ENCODE data around the gene MRPL55.
A peak's percentile ranks its signal among the peaks of the same experiment; 100 is the strongest.

MRPL55 gene

GRCh38 chr1:228147151-228147693 lies 38.1 kb upstream of the MRPL55 start:
- no peak for DNase-seq

DNA sequence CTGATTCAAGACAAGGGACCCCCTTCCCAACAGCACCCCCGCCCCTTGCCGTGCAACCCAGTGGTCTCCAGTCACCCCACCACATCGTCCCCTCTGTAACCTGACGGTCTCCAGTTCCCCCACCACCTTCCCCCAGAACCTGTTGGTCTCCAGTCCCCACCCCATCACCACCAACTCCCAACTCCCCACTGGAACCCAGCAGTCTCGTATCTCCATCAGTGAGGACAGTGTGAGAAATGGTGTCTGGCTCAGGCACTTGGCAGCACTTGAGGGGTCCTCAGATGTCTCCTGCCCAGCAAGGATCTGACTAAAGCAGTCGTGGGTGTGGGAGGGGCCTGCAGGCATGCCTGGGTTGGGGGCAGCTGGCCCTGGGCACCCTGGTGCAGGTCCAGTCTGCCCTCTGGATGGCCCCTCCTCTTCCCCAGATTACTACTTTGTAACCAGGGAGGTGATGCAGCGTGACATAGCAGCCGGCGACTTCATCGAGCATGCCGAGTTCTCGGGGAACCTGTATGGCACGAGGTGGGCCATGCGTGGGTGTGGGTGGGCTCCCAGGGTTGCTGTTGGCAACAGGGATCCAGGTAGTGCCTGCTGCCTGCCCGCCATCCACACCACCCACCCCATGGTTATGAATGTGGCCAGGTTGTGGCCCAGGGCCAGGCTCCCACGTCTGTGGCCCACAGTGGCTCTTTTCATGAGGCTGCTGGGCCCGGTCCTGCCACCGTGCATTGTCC lies 37.5 kb upstream of the MRPL55 start:
- DNase-seq, result no peak

- DNase-seq, result no peak
These were observed 36.6 kb upstream of the MRPL55 start for GRCh38 chr1:228145463-228146416.

GRCh38 chr1:228144993-228145343 lies 35.9 kb upstream of the MRPL55 start:
- DNase-seq, result no peak

DNA sequence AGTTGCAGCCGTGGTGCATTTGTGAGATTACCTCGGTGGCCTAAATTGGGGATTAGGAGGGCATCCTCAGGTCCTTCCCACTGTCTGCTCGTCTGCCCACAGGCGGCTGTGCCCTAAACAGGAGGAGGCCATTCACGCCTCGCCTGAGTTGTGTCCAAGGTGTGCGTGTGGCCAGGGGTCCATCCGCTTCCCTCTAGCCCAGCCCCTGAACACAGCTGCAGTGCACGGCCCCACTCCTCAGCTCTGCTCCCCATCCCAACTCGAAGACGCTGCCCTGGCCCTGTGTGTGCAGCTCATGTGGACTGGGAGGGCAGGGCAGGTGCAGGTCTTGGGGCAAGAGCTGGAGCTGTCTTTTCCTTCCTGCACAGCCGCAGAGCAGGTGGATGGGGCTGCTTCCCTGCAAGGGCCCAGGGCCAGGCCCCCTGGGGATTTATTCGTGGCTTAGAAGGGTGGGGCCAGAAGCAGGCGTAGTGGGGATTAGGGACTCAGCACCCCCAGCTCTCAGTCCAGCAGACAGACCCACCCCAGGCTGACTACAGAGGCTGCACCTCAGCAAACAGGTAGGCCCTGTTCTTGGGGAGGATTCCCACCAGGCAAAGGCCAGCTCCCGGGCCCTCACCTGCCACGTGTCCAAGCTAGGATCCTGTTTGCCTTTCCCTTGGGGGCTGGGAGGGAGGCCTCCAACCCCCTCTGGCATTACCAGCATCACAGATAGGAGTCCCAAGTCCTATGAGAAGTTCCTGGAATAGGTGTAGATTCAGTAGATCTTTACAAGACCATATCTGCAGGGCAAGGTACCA lies 35.3 kb upstream of the MRPL55 start:
- DNase-seq, result no peak

- DNase-seq, result no peak
These were observed 34.5 kb upstream of the MRPL55 start for GRCh38 chr1:228143480-228144192.

DNA sequence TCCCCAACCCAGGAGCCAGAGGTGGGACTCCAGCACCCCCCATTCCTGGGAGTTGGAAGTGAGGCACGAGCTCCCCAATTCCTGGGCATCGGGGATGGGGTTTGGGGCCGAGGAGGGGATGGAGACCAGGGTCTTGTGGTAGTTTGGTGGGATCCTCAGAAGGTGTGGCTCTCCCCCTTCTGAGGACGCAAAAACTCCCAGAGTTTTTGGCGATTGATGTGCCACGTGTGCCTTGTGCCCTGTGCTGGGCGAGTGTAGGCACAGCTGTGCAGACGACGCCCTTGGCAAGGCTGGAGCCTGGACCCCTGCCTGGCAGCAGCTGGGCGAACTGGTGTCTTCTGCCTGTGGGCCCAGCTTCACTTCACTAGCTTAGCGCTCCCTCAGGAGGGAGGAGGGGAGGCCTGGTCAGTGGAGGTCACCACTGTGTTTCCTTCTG lies 33.6 kb upstream of the MRPL55 start:
- no peak for DNase-seq

DNA sequence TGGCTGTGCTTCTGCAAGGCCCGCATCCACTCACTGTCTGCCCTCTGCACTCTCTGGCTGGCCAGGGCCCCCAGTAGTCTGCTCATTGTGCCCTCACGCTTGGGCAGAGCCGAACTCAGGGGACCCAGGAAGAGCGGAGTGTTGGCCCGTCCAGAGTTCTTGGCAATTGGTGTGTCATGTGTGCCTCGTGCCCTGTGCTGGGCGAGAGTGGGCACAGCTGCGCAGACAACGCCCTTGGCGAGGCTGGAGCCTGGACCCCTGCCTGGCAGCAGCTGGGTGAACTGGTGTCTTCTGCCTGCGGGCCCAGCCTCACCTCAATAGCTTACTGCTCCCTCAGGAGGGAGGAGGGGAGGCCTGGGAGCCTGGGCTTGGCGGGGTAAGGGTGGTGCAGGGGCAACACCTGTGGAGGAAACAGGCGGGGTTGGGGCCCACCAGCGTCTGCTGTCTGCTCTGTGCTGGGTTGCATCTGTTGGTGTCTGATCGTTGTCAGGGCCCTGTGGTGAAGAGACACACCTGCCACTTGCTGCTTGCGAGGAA lies 33.1 kb upstream of the MRPL55 start:
- no peak for DNase-seq

DNA sequence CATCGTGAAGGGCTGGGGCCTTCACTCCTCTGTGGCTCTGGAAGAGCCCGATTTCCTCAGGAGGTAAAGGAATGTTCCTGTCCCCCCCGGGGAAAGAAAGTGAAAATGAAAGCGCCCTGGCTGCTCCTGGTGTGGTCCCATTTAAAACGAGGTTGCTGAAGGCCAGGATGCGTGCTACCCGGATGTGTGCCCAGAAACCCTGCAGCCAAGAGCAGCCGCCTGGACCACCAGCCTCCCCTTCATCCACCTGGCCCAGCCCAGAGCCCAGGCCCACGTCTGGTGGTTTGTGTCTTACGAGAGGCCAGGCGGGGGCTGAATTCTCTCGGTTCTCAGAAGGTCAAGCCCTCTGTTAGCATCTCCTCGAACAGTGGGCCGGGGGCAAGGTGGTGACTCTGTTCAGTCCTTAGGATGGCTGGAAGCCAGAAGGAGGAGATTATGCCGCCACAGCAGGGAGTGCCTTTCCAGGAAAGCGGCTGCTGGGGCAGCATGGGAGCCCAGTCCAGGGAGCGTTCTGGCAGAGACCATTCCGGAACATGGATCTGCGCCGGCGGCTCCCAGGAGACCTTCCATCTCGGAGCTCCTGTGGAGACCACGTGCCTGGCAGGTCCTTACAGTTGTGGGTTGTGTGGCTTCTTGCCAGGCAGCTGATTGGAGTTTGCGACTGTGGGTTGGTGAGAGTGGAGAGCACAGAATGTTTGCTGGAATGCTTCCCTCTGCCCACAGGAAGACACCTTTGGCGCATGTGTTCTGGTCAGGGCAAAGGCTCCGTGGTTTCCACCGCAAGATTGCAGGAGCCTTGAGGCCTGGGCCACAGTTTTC lies 32.3 kb upstream of the MRPL55 start:
- DNase-seq, result peak; percentile 7

- no peak for DNase-seq
These were observed 31.7 kb upstream of the MRPL55 start for GRCh38 chr1:228140724-228141225.

DNA sequence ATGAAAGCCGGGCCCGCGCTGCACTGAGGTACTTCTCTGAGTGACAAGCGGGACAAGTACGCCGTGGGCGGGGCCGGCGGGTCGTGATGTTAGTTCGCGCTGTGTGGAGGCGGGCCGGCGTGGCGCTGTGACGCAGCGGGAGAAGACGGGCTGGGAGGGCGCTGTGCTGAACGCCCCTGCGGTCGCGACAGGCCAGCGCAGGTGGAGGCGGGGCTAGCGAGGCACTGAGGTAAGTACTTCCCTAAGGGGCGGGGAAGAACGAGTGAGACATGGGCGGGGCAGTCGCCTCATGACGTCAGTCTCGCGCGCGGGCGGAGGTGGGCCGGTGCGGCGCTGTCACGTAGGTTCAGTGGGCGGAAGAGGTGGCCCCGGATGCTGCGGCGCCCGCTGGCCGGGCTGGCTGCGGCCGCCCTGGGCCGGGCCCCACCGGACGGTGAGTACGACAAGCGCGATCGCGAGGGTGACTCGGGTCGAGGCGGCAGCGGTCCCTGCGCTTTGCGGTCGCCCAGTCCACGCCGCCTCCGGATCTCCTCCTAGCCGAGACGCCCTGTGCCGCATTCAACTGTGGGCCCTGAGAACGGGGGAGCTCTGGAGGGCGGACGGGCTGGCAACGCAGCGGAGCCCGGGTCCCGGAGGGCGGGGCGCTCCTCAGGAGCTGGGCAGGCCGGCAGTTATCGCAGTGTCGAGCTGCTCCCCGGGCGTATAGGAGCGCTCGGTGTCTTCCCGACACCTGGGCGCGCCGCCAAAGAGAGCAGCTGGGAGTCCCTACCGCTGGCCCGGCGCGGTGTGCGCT lies 31.0 kb upstream of the MRPL55 start, which contains the start of gene GUK1:
GUK1 (plus strand) TSS at position 349 of the 793 bp plus-strand sequence; CDS start at position 373, 24 bp downstream.
- DNase-seq, result peak; percentile 99

GRCh38 chr1:228139406-228139930 lies 30.4 kb upstream of the MRPL55 start:
- no peak for DNase-seq

DNA sequence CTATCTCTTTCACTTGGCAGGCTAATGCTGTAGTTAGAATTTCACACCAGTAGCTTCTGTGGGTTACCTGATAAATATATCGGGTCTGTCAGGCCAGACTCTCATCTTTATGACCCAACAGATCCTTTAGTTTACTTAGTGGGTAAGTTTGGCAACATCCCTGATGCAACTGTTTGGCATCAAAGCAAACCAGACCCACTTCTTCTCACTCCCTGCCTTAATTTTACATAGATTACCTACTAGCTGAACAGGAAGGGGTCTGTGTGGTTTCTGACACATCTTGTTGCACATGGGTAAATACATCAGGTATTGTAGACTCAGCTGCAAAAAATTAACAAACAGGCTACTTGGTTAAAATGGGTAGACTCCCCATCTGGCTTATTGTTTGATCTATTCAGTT lies 27.8 kb upstream of the MRPL55 start:
- no peak for DNase-seq

DNA sequence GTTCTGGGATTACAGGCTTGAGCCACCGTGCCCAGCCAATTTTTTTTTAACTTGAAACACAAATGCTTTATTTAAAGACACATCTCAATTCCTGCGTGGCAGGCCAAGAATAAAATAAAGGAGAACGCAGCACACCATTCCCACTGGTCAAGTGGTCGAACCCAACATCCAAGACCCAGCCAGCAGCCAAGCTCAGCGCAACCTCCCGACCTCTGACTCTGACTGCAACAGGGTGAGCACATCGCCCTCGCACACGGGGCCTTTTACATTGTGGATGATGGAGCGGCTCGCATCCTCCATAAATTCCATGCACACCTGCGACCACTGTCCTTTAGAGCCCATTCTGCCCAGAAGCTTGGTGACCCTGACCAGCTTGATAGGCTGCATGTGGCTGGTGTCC lies 25.5 kb upstream of the MRPL55 start:
- no peak for DNase-seq

GRCh38 chr1:228131766-228132165 lies 22.7 kb upstream of the MRPL55 start:
- DNase-seq, result no peak

GRCh38 chr1:228125185-228125584 lies 16.1 kb upstream of the MRPL55 start:
- no peak for DNase-seq

DNA sequence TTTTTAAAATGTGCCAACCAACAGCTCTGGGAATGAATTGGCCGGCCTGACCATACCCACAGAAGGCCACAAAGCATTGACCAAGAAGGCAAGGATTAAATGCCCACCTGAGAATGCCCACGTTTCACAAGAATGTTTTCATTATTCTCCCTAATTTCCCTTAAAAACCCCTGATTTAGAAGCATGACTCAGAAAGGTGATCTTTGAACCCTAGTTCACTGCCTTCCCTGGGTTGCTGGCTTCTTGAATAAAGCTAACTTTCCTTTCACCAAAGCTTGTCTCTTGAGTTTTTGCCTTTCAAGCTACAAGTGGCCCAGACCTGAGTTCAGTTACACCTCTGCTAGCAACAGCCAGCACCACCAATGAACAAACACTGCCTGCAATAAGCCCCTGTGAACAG lies 14.4 kb upstream of the MRPL55 start:
- no peak for DNase-seq

DNA sequence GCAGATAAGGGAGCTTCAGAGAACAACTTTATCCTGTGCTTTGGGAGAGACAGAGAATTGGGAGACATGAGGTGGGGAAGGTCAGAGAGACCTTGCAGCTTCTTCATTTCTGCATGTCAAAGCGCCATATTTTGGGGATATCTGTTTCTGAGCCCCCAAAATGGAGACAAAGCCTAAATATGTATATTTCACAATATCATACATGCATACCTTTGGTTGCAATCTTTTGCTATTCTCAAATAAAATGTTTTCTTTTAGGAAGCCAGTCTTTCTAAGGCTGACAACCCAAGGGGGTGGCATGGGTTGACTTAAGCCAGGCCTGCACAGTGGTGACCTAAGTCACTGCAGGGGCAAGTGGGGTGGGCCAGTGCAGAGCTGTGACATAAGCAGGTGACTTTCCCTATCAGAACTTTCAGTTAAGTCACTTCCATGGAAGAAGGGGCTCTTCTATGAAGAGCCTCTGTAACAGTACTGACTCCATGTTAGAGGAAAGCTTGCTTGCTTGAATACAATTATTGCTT lies 13.9 kb upstream of the MRPL55 start:
- no peak for DNase-seq

- no peak for DNase-seq
These were observed 11.9 kb upstream of the MRPL55 start for GRCh38 chr1:228120857-228121489.
